Ishikawa (cell line): ENCODE data around the gene ADARB1.

ENCODE experiments used
- CEBPB ChIP-seq: IDR thresholded peaks from 2 replicates; pipeline ENCODE4 v1.6.1; 2012
- CREB1 ChIP-seq: IDR thresholded peaks from 2 replicates; pipeline ENCODE4 v1.6.1; 2012; ENCODE audit warnings: low read depth
- EGR1 ChIP-seq: IDR thresholded peaks from 2 replicates; pipeline ENCODE4 v1.6.1; 2012
- EP300 ChIP-seq: IDR thresholded peaks from 2 replicates; pipeline ENCODE4 v1.6.1; 2012; ENCODE audit warnings: borderline replicate concordance
- FOXM1 ChIP-seq: IDR thresholded peaks from 2 replicates; pipeline ENCODE4 v1.6.1; 2012; ENCODE audit warnings: low read depth, borderline replicate concordance
- MAX ChIP-seq: IDR thresholded peaks from 2 replicates; pipeline ENCODE4 v1.6.1; 2012
- NFIC ChIP-seq: IDR thresholded peaks from 2 replicates; pipeline ENCODE4 v1.6.1; 2012
- RAD21 ChIP-seq: IDR thresholded peaks from 2 replicates; pipeline ENCODE4 v1.6.1; 2012; ENCODE audit warnings: low read depth
- REST ChIP-seq: IDR thresholded peaks from 2 replicates; pipeline ENCODE4 v1.6.1; 2012; ENCODE audit warnings: low read depth, mild to moderate bottlenecking
- TAF1 ChIP-seq: IDR thresholded peaks from 2 replicates; pipeline ENCODE4 v1.6.1; 2012; ENCODE audit warnings: low read depth, mild to moderate bottlenecking
- TCF12 ChIP-seq: IDR thresholded peaks from 2 replicates; pipeline ENCODE4 v1.6.1; 2012; ENCODE audit warnings: low read depth
- TEAD4 ChIP-seq: IDR thresholded peaks from 2 replicates; pipeline ENCODE4 v1.6.1; 2012
- USF1 ChIP-seq: IDR thresholded peaks from 2 replicates; pipeline ENCODE4 v1.6.1; 2012
- YY1 ChIP-seq: IDR thresholded peaks from 2 replicates; pipeline ENCODE4 v1.6.1; 2012; ENCODE audit warnings: low read depth
- ZBTB7A ChIP-seq: IDR thresholded peaks from 2 replicates; pipeline ENCODE4 v1.6.1; 2012; ENCODE audit warnings: low read depth

Gene ADARB1

GRCh38 chr21:45219517-45219916 is 145.1 kb downstream of the ADARB1 start:
- TF ChIP-seq CREB1 (no peak), TEAD4 (no peak)

- TF ChIP-seq EP300 (no peak), ZBTB7A (no peak), RAD21 (no peak), MAX (no peak), CREB1 (no peak), CEBPB (no peak), TEAD4 (no peak), TCF12 (no peak), YY1 (no peak), USF1 (no peak), FOXM1 (no peak), REST (no peak), TAF1 (no peak), NFIC (no peak), EGR1 (no peak)
Measured at GRCh38 chr21:45220071-45220481, 145.7 kb downstream of the ADARB1 start.

GRCh38 chr21:45220714-45221490 is 146.5 kb downstream of the ADARB1 start:
- TF ChIP-seq TEAD4 (no peak), FOXM1 (no peak), NFIC (no peak), USF1 (no peak), TAF1 (no peak), CEBPB (no peak), TCF12 (no peak)

GRCh38 chr21:45222001-45222400 is 147.6 kb downstream of the ADARB1 start:
- TF ChIP-seq CEBPB: no peak
- TF ChIP-seq TEAD4: no peak
- no peak for TF ChIP-seq USF1
- no peak for TF ChIP-seq TCF12
- TF ChIP-seq MAX: no peak
- no peak for TF ChIP-seq FOXM1
- no peak for TF ChIP-seq RAD21
- no peak for TF ChIP-seq REST
- no peak for TF ChIP-seq NFIC
- no peak for TF ChIP-seq EGR1

- TF ChIP-seq CREB1: no peak
- no peak for TF ChIP-seq REST
- TF ChIP-seq USF1: no peak
- TF ChIP-seq MAX: no peak
- TF ChIP-seq EGR1: no peak
- TF ChIP-seq TEAD4: no peak
- TF ChIP-seq FOXM1: no peak
- TF ChIP-seq ZBTB7A: no peak
- no peak for TF ChIP-seq TCF12
- TF ChIP-seq EP300: no peak
- no peak for TF ChIP-seq YY1
- TF ChIP-seq TAF1: no peak
Measured at GRCh38 chr21:45223236-45224185, 149.1 kb downstream of the ADARB1 start.
